Caco-2 (cell line): ENCODE measurements around the gene SOX9. TPM values are rescaled to one million over a fixed set of nuclear protein-coding genes. Genes with fewer than 3 reads are reported as not detected.

Experiments used
- BruUV-seq: library from RNA; stranded (reverse); fragments of 400-500 nt; replicated peaks from 2 replicates; lab custom pipeline; 2021; lab: Mats Ljungman, UMichigan
- CTCF ChIA-PET: fragments of 300-600 bp; sonication (Branson Sonifier 250); formaldehyde crosslinking; loops from one replicate; lab custom pipeline; 2022; ENCODE audit warnings: antibody characterized with exemption; lab: Charles Lee
- POLR2A ChIA-PET: fragments of 300-600 bp; sonication (Branson Sonifier 250); formaldehyde crosslinking; loops from one replicate; lab custom pipeline; 2022; ENCODE audit warnings: antibody characterized with exemption; lab: Charles Lee
- DNase-seq, 2 experiments: peaks; one replicate each; pipeline versions ENCODE4 v3.0.0 to v3.0.0-alpha.2; 2020 to 2022
- H3K27me3 ChIP-seq: replicated peaks from 2 replicates; pipeline ENCODE4 v1.6.0; 2011; ENCODE audit warnings: low read length; ENCODE audit not compliant: control insufficient read depth, insufficient read depth
- H3K36me3 ChIP-seq: 2 replicates; pipeline ENCODE4 v1.5.1; 2011; ENCODE audit warnings: low read length; ENCODE audit not compliant: control insufficient read depth, insufficient read depth
- H3K4me1 ChIP-seq: fragments of 250-450 bp; sonication (Bioruptor Pico); 2 replicates; pipeline ENCODE4 v1.5.1; 2020; ENCODE audit warnings: mild to moderate bottlenecking
- H3K4me3 ChIP-seq: 2 replicates; pipeline ENCODE4 v1.5.1; 2011; ENCODE audit warnings: low read depth, mild to moderate bottlenecking, control low read depth, low read length
- H3K9me3 ChIP-seq: fragments of 250-450 bp; sonication (Bioruptor Pico); 2 replicates; pipeline ENCODE4 v1.5.1; 2020; ENCODE audit warnings: mild to moderate bottlenecking, moderate library complexity
- H3K27ac Mint-ChIP-seq: one replicate; pipeline ENCODE4 v1.8.0; 2022; ENCODE audit warnings: mixed read lengths; ENCODE audit not compliant: unreplicated experiment
- H3K27me3 Mint-ChIP-seq: one replicate; pipeline ENCODE4 v1.8.0; 2022; ENCODE audit warnings: mixed read lengths; ENCODE audit not compliant: insufficient read depth, unreplicated experiment
- H3K36me3 Mint-ChIP-seq: one replicate; pipeline ENCODE4 v1.8.0; 2022; ENCODE audit warnings: mild to moderate bottlenecking, mixed read lengths; ENCODE audit not compliant: insufficient read depth, unreplicated experiment
- H3K4me1 Mint-ChIP-seq: one replicate; pipeline ENCODE4 v1.8.0; 2022; ENCODE audit warnings: low read depth, mixed read lengths; ENCODE audit not compliant: unreplicated experiment
- H3K4me3 Mint-ChIP-seq: one replicate; pipeline ENCODE4 v1.8.0; 2022; ENCODE audit warnings: mild to moderate bottlenecking, moderate library complexity, mixed read lengths; ENCODE audit not compliant: unreplicated experiment
- H3K9me3 Mint-ChIP-seq: one replicate; pipeline ENCODE4 v1.8.0; 2022; ENCODE audit warnings: mixed read lengths; ENCODE audit not compliant: unreplicated experiment
- intact Hi-C: fragments of 100-400 bp; cut with micrococcal nuclease; formaldehyde crosslinking; loops from one replicate; pipeline ENCODE4 v1.10.0; 2022; ENCODE audit not compliant: unreplicated experiment
- total RNA-seq: library from RNA; stranded (reverse); gene quantifications from 2 replicates; pipeline ENCODE4 v1.2.3, GENCODE V29; 2022
- TF ChIP-seq, protein P1 (sequence below), 2 experiments: fragments of 200-600 bp in 1 of 2; IDR thresholded peaks; 1 replicate in 1 of 2; 2 replicates in 1 of 2; pipeline versions ENCODE4 v1.5.1 to v1.8.0; 2011 to 2022; ENCODE audit warnings: antibody characterized with exemption in 1 of 2, control low read depth in 1 of 2, inconsistent platforms in 1 of 2, low read depth in 1 of 2, low read length in 1 of 2, mild to moderate bottlenecking in 1 of 2, moderate library complexity in 1 of 2; ENCODE audit not compliant: insufficient read depth in 1 of 2, severe bottlenecking in 1 of 2, unreplicated experiment in 1 of 2

Gene SOX9
- total RNA-seq, 1 experiment from 2014 or later, result 46.2 TPM

DNA sequence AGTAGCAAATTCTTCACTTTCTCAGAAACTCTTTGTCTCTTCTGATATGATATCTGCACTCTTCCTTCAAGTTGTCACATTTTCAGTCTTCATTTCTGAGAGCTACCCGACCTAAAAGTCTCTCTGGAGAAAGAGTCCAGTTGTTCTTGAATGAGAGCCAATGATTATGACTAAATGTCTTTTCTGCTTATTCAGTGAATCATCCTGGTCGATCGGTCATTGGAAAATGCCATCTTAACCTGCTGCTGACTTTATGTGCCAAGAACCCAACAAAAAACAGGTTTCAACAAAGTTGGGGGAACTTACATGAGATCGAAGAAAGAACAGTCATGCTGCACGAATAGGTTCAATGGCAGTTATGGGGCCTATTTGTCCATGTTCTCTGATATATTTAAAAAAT, 15.9 kb downstream of the SOX9 start:
- Histone ChIP-seq H3K9me3 (no peaks in the 10 kb centered on the region), H3K4me3 (no peak overlapping the region), H3K36me3 (no peaks in the 10 kb centered on the region), H3K27me3 (no peaks in the 10 kb centered on the region), H3K4me1 (no peaks in the 10 kb centered on the region)
- DNase-seq, result no peak
- TF ChIP-seq, protein P1, sequence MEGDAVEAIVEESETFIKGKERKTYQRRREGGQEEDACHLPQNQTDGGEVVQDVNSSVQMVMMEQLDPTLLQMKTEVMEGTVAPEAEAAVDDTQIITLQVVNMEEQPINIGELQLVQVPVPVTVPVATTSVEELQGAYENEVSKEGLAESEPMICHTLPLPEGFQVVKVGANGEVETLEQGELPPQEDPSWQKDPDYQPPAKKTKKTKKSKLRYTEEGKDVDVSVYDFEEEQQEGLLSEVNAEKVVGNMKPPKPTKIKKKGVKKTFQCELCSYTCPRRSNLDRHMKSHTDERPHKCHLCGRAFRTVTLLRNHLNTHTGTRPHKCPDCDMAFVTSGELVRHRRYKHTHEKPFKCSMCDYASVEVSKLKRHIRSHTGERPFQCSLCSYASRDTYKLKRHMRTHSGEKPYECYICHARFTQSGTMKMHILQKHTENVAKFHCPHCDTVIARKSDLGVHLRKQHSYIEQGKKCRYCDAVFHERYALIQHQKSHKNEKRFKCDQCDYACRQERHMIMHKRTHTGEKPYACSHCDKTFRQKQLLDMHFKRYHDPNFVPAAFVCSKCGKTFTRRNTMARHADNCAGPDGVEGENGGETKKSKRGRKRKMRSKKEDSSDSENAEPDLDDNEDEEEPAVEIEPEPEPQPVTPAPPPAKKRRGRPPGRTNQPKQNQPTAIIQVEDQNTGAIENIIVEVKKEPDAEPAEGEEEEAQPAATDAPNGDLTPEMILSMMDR (IDR thresholded peaks at IDR 0.05; ENCODE audit: insufficient read depth in 1 of 2, low read depth in 1 of 2, low read length in 1 of 2, severe bottlenecking in 1 of 2, unreplicated experiment in 1 of 2), result no peak
- BruUV-seq, result no TSS peak
- no peaks in the 10 kb centered on the region for H3K27me3 Mint-ChIP-seq
- no peak overlapping the region for H3K27ac Mint-ChIP-seq
- intact Hi-C loops, result no loop called here
- POLR2A ChIA-PET, result no interaction called here
- no peaks in the 10 kb centered on the region for H3K36me3 Mint-ChIP-seq
- H3K9me3 Mint-ChIP-seq, result no peaks in the 10 kb centered on the region
- CTCF ChIA-PET, result no interaction called here
- no peak overlapping the region for H3K4me3 Mint-ChIP-seq
- no peaks in the 10 kb centered on the region for H3K4me1 Mint-ChIP-seq

DNA sequence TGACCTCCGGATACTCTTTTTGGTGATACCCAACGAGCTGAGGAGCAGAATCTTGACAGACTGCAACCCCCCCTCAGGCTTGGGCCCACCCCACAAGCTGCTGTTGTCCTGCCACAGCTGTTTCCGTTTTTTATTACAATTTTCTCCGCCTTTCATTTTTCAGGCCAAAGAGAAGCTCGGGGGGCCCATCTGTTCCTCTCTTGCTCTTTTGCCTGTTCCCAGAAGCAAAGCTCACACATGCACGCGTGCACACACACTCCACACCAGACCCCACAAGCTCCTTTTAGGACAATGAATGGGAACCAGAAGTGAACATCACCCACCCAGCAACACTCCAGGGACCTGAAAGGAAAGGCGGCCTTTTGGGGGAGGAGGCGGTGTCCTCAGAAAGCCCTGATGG, 16.3 kb downstream of the SOX9 start:
- Histone ChIP-seq H3K9me3 (no peaks in the 10 kb centered on the region), H3K4me3 (no peak overlapping the region), H3K4me1 (no peaks in the 10 kb centered on the region), H3K27me3 (no peaks in the 10 kb centered on the region), H3K36me3 (no peaks in the 10 kb centered on the region)
- BruUV-seq, result no TSS peak
- POLR2A ChIA-PET, result interaction anchor here (0.6 kb wide), 1 partner anchor 195 kb away, joined by 3 read pairs; no protein-coding TSS in a partner anchor
- no peak for DNase-seq
- CTCF ChIA-PET, result no interaction called here
- Mint-ChIP-seq H3K36me3 (no peaks in the 10 kb centered on the region), H3K27ac (no peak overlapping the region), H3K9me3 (no peaks in the 10 kb centered on the region), H3K27me3 (no peaks in the 10 kb centered on the region), H3K4me1 (no peaks in the 10 kb centered on the region), H3K4me3 (no peak overlapping the region)
- TF ChIP-seq, protein P1 (IDR thresholded peaks at IDR 0.05; ENCODE audit: insufficient read depth in 1 of 2, low read depth in 1 of 2, low read length in 1 of 2, severe bottlenecking in 1 of 2, unreplicated experiment in 1 of 2), result no peak
- intact Hi-C loops, result no loop called here

DNA sequence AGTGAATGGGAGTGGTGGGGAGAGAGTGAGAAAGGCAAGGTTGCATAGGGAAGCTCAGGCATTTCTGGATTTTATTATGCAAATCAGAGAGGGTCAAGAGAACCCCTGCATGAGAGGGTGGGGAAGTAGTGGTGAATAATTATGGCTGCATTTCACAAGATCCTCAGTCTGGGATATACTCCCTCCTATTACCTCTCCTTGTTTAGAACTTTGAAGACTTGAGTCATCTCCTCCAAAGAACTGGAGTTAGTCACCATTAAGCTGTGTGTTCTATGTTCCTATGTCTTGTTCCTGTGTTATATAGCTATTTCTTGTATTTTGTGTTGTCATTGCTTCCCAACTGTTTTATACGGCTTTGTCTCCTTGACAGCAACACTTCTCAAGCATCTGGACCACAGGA, 18.4 kb downstream of the SOX9 start:
- peaks cover 7% of the 10 kb centered on the region for H3K4me1 ChIP-seq
- no peak for DNase-seq
- Mint-ChIP-seq H3K27ac (no peak overlapping the region), H3K4me3 (no peak overlapping the region), H3K9me3 (no peaks in the 10 kb centered on the region), H3K27me3 (no peaks in the 10 kb centered on the region), H3K4me1 (no peaks in the 10 kb centered on the region), H3K36me3 (no peaks in the 10 kb centered on the region)
- TF ChIP-seq, protein P1 (IDR thresholded peaks at IDR 0.05; ENCODE audit: insufficient read depth in 1 of 2, low read depth in 1 of 2, low read length in 1 of 2, severe bottlenecking in 1 of 2, unreplicated experiment in 1 of 2), result no peak
- BruUV-seq, result no TSS peak
- POLR2A ChIA-PET, result no interaction called here
- CTCF ChIA-PET, result no interaction called here
- no peaks in the 10 kb centered on the region for H3K27me3 ChIP-seq
- no peak overlapping the region for H3K4me3 ChIP-seq
- no peaks in the 10 kb centered on the region for H3K36me3 ChIP-seq
- H3K9me3 ChIP-seq, result no peaks in the 10 kb centered on the region
- intact Hi-C loops, result no loop called here
